AG20443 (cell line): Measurements from ENCODE around the gene TSHZ1.

ENCODE experiments used
- DNase-seq: peaks from one replicate; pipeline ENCODE4 v3.0.0; 2012; ENCODE audit warnings: low spot score, mixed read lengths

TSHZ1 gene

DNA sequence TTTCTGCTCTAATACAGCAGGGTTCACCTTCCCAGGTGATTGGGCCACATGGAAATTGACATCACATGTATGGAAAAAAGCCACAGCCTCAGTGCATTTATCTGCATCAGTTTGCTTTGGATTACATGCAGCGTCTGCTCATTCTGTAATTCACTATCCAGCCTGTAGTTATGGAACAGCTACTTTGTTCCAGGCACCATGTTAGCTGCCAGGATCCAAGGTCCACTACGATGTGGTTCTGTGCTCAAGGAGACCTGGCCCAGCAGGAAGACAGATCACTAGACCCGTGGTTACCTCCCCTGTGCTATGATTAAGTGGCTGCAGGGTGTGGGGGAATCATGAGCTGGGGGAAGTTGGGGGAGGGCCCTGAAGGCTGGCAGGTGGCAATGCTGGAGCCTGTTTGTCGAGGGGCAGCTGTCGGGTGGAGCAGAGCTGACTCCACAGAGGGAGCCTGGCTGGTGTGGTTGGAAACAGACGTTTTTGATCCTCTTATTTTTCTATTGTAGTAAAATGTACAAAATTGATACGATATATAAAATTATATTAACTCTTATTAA, 58.6 kb downstream of the TSHZ1 start:
- DNase-seq = no peak

DNA sequence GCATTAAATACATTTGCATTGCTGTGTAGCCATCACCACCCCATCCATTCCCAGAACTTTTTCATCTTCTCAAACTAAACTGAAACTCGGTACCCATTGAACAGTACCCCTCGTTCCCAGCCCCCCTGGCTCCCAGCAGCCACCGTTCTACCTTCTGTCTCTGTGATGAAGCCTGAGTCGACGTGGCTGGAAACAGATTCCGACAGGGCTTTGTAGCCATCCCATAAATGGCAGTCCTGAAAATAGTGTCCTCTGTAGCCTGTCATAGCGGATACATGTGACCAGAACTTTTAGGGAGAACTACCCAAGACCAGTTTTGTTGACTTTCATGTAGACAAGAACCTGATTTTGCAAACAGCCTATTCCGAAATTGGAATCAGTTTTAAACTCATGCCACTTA, 59.1 kb downstream of the TSHZ1 start:
- no peak for DNase-seq

DNA sequence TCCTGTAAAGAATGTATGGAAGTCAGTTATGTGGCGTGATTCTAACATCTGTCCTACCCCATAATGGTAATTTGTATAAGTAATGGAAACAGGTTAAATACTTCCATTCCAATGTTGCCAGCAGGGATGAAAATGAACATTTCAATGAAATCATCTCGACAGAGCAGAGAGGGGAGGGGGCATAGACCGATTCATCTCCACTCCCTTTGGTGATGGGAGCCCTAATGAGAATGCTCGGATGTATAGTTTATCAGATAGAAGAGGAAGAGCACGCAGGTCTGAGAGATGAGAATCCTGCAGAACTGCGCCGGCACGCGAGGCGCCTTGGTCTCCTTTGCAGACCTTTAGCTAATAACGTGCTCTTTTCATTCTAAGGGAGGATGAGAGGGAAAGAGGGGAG, 61.4 kb downstream of the TSHZ1 start:
- no peak for DNase-seq

DNA sequence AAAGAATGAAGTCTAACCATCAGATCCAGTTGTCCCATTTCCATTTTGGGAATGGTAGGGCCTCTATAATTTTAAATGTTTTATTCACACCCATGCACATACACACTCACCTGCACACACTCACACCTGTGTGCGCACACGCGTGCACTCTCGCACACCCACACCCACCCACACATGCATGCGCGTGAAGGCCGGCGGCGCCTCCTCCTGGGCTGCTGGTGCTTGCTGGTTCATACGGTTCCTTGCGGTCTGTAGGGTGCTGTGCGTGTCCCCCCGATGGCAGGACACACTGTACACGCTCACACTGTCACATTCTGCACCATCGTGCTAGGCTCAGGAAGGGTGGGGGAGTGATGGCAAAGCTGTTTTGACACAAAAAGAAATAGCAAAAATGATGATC, 63.2 kb downstream of the TSHZ1 start:
- DNase-seq = no peak

DNA sequence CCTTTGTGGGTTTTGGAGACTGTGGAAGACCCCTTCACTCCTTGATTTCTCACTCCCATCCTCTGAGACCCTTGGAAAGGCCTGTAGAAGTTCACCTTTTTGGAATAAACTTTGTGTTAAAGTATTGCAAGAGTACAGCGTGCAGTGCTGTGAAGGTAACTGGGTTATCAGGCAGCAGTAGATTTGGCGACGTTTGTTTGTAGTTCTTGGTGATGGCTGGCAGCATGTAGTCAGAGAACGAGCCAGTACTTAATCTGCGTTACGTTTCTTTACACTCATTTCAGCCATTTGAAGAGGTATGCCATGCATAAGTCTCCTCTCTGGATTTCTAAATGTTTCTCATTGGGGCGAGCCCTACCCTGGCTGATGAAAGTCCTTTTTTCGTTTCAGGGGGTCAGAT, 64.6 kb downstream of the TSHZ1 start:
- DNase-seq = no peak

DNA sequence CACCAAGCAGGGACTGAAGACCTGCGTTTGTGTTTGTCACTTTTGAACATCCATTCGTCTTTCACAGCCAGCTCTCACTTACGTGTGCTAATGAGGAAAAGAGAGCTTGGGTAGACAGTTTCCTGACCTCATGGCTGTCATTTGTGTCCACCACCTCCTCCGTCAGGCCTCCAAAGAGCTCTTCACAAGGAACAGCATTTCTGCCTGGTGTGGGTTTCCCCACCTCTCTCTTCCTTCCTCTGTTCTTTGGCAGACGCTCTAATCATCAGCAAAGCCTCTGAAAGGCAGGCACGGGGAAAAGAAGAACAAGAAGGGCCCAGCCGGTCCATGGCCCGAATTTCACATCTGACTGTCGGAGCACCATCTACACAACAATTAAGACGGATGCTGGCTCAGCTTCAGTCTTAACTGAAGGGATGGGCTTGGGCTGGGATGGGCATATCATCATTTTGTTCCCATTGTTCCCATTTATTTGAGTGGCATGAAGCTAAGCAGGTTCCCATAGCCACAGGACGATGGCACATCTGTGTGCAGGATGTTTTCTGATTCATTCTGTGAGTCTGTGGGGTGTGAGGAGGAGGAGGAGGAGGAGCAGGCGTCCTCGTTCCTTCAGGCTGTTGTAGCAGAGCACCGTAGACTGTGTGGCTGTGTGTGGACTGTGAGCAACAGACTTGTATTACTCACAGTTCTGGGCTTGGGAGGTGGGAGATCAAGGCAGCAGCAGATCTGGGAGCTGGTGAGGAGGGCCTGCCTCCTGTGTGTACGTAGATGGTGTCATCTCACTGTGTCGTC, 66.4 kb downstream of the TSHZ1 start:
- peak; percentile 71 for DNase-seq

GRCh38 chr18:75277610-75277928, 67.0 kb downstream of the TSHZ1 start:
- DNase-seq = no peak

GRCh38 chr18:75279381-75279780, 68.8 kb downstream of the TSHZ1 start:
- no peak for DNase-seq

DNA sequence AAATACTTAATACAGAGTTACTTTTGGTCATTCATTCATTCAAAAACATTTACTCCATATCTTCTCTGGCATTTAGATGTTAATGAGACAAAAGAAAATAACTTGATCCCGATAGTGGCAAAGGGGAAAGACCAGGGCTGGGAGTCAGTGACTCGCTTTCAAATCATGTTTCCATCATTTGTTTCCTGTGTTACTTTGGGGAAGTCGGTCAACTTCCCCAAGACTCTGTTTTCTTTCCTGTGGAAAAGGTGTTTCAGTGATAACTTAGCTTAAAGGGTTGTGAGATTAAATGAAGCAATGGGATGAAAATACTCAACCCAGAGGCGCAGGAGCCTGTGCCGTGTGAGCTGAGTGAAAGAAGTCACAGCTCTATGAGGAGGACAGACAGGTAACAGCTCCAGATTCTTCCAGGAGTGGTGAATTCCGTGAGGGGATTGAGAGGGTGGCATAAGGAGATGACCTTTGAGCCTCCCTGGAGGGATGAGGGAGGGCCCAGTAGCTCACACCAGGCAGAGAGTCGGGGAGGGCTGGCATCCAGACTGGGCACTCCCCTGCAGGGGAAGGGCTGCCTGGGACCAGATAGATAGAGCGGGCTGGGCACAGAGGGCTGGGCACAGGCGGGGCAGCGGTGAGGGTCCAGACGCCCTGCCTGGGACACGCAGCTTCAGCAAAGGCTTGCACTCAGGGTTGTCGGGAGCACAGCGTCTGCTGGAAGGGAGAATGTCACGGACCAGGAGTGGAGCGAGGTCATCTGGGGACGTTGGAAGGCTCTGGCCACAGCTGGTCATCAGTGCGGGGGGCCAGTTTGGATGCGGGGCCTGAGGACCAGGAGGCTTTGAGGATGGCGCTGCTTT, 70.1 kb downstream of the TSHZ1 start:
- DNase-seq = no peak

- DNase-seq = no peak
Observed at GRCh38 chr18:75282746-75283145, 72.1 kb downstream of the TSHZ1 start.

DNA sequence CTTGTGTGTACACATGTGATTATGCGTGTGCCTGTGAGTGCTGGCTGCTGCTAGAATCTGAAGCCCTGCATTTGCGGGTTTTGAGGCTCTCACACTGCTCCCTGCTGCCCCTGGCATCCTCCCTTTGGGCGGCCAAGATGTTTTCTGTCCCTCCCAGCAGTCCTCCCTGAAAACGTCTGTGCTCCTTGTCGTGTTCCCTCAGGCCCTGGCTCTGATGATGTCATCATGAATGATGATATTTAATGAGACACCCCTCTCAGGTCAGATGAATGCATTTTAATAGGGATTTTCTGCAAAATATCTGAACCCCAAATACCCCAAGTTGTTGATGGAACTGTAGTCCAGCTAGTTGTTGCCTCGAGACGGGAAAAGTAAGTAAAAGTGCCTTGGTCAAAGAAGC, 73.1 kb downstream of the TSHZ1 start:
- no peak for DNase-seq

DNA sequence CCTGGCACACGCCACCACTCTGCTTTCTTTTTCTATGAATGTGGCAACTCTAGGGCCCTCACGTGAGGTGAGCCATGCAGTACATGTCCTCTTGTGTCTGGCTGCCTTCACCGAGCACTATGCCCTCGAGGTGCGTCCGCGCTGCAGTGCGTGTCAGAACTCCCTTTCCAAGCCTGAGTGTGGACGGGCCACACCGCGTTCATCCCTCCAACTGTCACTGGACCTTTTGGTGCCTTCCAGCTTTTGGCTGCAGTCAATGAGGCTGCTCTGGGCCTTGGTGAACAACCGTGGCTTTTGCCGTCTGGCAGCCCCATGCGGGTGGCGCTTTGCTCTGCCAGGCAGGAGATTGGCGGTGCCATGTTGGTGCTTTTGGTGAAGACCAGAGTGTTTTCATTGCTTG, 74.0 kb downstream of the TSHZ1 start:
- no peak for DNase-seq

- DNase-seq = no peak
Observed at GRCh38 chr18:75285876-75286275, 75.3 kb downstream of the TSHZ1 start.

GRCh38 chr18:75287006-75287405, 76.4 kb downstream of the TSHZ1 start:
- DNase-seq = no peak

DNA sequence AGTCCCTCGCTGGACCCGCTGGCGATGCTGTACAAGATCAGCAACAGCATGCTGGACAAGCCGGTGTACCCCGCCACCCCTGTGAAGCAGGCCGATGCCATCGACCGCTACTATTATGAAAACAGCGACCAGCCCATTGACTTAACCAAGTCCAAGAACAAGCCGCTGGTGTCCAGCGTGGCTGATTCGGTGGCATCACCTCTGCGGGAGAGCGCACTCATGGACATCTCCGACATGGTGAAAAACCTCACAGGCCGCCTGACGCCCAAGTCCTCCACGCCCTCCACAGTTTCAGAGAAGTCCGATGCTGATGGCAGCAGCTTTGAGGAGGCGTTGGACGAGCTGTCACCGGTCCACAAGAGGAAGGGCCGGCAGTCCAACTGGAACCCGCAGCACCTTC, 77.1 kb downstream of the TSHZ1 start:
- no peak for DNase-seq

- no peak for DNase-seq
Observed at GRCh38 chr18:75289761-75290160, 79.2 kb downstream of the TSHZ1 start.

DNA sequence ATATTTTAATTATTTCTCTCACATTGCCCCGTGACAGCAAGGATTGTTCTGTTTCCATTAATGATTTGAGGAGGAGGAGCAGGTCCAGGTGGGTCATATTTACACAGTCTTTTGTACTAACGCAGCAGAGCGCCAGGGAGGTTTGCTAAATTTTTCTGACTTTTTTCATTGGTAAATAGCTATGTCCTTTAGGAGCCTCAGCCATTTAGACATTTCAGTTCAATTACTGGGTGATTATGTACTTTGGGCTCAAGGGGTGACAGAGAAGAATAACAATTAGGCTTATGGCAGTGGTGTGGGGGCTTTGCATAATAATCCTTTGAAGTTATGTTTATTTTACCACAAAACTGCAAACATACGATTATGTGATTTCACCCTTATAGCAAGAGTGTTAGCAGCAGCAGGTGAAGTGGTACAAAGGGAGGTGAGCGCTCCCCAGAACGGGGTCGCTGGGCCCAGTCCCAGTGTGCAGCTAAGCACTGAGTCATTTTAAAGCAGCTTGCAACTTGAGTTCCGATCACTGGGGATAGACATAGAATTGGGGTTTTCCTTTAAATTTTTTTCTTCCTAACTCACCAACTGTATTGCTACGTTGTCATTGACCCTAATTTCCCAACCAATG, 80.3 kb downstream of the TSHZ1 start:
- DNase-seq = no peak

DNA sequence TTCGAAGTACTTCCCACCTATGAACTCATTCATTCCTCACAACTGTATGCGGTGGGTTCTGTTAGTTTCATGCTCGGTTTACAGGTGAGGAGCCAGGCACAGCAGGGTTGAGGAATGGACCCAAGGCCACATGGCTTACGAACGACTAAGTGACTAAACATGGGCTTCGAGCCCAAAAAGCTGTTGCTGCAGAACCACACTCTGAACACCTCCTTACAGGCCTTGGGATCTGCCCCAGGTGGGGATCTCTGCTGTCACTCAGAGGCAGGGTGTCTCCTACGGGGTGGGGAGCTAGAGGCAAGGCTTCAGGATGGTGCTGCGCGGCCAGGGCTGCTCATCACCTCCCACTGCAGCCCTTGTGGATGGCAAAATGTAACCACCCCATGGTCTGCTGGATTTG, 80.9 kb downstream of the TSHZ1 start:
- no peak for DNase-seq

- no peak for DNase-seq
Observed at GRCh38 chr18:75293591-75293990, 83.0 kb downstream of the TSHZ1 start.

DNA sequence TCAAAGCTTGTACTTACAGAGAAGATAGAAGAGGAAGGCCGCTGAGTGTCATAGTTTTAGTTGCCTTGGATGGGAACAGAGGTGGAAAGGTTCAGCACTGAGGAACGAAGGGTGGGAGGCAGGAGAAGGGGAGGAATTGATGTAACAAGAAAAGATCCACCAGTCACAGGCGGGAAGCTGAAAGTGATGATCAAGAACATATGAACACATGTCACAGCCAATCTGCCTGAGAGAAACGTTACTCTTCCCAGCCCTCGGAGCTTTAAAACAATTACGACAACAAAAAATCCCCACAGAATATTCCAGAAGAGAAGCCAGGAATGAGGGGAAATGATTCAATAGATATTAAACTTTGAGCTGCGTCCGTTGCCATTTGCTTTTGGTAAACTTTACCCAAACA, 87.1 kb downstream of the TSHZ1 start:
- DNase-seq = no peak

DNA sequence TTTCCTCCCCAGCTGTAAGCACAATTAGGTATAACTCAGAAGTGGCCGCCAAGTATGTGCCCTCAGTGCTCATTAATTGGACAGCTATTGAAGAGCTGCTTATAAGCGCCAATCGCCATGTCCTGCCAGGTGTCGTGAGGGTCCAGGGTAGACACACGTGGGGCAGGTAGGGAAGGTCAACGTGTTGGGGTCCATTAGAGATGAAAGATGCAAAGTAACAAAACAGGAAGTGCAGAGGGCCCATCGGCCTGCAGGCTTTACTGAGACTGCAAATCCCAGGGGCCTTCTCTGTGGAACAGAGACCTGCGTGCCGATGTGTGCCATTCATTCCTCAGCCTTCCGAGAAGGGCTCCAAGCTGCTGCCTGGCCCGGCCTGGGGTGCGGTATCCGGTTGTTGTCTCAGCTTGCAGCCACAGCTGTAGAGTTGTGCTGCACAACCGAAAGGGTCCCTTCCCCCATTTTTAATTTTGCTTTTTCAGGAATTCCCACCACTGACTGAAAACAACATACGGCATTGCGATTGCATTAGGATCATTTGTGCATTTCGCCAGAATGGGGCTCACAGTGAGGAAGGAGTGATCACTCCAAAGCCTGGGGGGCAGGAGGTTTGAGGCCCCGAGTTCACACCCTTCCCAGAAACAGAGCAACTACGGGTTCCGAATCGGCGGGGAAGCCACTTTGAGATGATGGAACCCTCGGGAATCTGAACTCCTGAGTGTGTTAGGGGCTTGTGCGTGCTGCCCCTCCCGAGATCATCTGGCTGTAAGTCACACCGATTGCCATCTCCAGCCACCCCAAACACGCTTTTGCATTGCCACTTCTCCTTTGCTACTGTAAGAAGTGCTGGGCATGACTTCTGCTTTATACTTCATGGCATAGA, 94.3 kb downstream of the TSHZ1 start:
- DNase-seq = no peak

GRCh38 chr18:75305984-75306383, 95.4 kb downstream of the TSHZ1 start:
- no peak for DNase-seq
